GM12878 (cell line): Measurements from ENCODE around the gene GPR179. TPM values are rescaled to one million over a fixed set of nuclear protein-coding genes. Genes with fewer than 3 reads are reported as not detected.

Source experiments
- ATAC-seq: fragments of 200-7000 bp; cut with Tn5 transposase; 3 replicates; pipeline ENCODE4 v1.9.1; 2020; ENCODE audit warnings: mild to moderate bottlenecking, moderate library complexity
- BruUV-seq: library from RNA; stranded (reverse); fragments of 400-500 nt; replicated peaks from 2 replicates; lab custom pipeline; 2021; lab: Mats Ljungman, UMichigan
- CTCF ChIA-PET: fragments of 300-600 bp; sonication (Branson Sonifier 250); formaldehyde crosslinking; extraction: SDS; loops from one replicate; lab custom pipeline; 2021; ENCODE audit warnings: inconsistent platforms; lab: Yijun Ruan, JAX
- POLR2A ChIA-PET: fragments of 350-600 bp; formaldehyde crosslinking; extraction: SDS; loops from one replicate; lab custom pipeline; 2021; ENCODE audit warnings: inconsistent platforms; lab: Charles Lee
- RAD21 ChIA-PET: fragments of 300-600 bp; sonication (Branson Sonifier 250); formaldehyde crosslinking; loops from one replicate; lab custom pipeline; 2023; ENCODE audit warnings: antibody characterized with exemption; ENCODE audit not compliant: unreplicated experiment; lab: Charles Lee
- SMC1A ChIA-PET: fragments of 300-600 bp; sonication (Branson Sonifier 250); formaldehyde crosslinking; loops from one replicate; lab custom pipeline; 2023; ENCODE audit not compliant: unreplicated experiment, uncharacterized antibody; lab: Charles Lee
- DNase-seq: peaks from one replicate; pipeline ENCODE4 v3.0.0-alpha.2; 2011; ENCODE audit warnings: low read depth, low spot score
- FAIRE-seq: peaks from 3 replicates; lab custom pipeline; 2011; peaks lifted over from hg19 to GRCh38; lab: Jason Lieb, UNC
- H2AFZ ChIP-seq: 2 replicates; pipeline ENCODE4 v1.6.0; 2011; ENCODE audit warnings: low read depth, low read length, control low read depth; ENCODE audit not compliant: control insufficient read depth
- H3K27ac ChIP-seq: 2 replicates; pipeline ENCODE4 v1.5.1; 2011; ENCODE audit warnings: control low read depth; ENCODE audit not compliant: control insufficient read depth, insufficient read depth
- H3K27me3 ChIP-seq, 2 experiments: replicated peaks in 1 of 2; 2 replicates each; pipeline versions ENCODE4 v1.6.0 to v1.6.1; 2011; ENCODE audit warnings: low read length in 1 of 2; ENCODE audit not compliant: control insufficient read depth in 2 of 2, insufficient read depth in 2 of 2
- H3K36me3 ChIP-seq, 2 experiments: 2 replicates each; pipeline ENCODE4 v1.5.1; 2011; ENCODE audit warnings: low read length in 1 of 2; ENCODE audit not compliant: control insufficient read depth in 2 of 2, insufficient read depth in 2 of 2
- H3K4me1 ChIP-seq: 2 replicates; pipeline ENCODE4 v1.6.1; 2011; ENCODE audit warnings: mild to moderate bottlenecking, low read length, moderate library complexity, mixed read lengths; ENCODE audit not compliant: control insufficient read depth, insufficient read depth
- H3K4me2 ChIP-seq: 2 replicates; pipeline ENCODE4 v1.6.0; 2011; ENCODE audit warnings: control low read depth; ENCODE audit not compliant: control insufficient read depth, insufficient read depth
- H3K4me3 ChIP-seq: fragments of 200-600 bp; sonication (generic); 2 replicates; pipeline ENCODE4 v1.5.1; 2016
- H3K79me2 ChIP-seq: 2 replicates; pipeline ENCODE4 v1.6.0; 2011; ENCODE audit warnings: low read length; ENCODE audit not compliant: control insufficient read depth, insufficient read depth
- H3K9ac ChIP-seq: 2 replicates; pipeline ENCODE4 v1.8.0; 2011; ENCODE audit warnings: low read length, control low read depth, mixed read lengths; ENCODE audit not compliant: control insufficient read depth, insufficient read depth
- H3K9me3 ChIP-seq: replicated peaks from 3 replicates; pipeline ENCODE4 v1.5.1; 2011; ENCODE audit warnings: mild to moderate bottlenecking, low read length; ENCODE audit not compliant: control insufficient read depth, insufficient read depth
- H4K20me1 ChIP-seq: 2 replicates; pipeline ENCODE4 v1.6.0; 2011; ENCODE audit not compliant: control insufficient read depth, insufficient read depth
- ATF2 ChIP-seq: IDR thresholded peaks from 2 replicates; pipeline ENCODE4 v1.6.1; 2012; ENCODE audit warnings: low read length, inconsistent platforms
- WGBS: methylation state at CpG from one replicate; pipeline ENCODE4 v1.1.6; 2016; ENCODE audit warnings: low lambda C conversion rate; ENCODE audit not compliant: insufficient replicate concordance, insufficient coverage; ENCODE audit errors: missing lambda C conversion rate; 5-methylcytosine and 5-hydroxymethylcytosine counted together
- in situ Hi-C: fragments of 300-500 bp; cut with MboI; formaldehyde crosslinking; loops from 9 replicates; pipeline ENCODE4 v1.14.3; 2018; ENCODE audit warnings: mixed read lengths
- intact Hi-C: fragments of 100-400 bp; cut with micrococcal nuclease; formaldehyde crosslinking; loops from one replicate; pipeline ENCODE4 v1.14.2; 2022; ENCODE audit not compliant: unreplicated experiment
- polyA plus RNA-seq, 11 experiments: library from polyadenylated mRNA; depleted of rRNA in 4 of 11; unstranded in 6 of 11; stranded (reverse) in 5 of 11; fragments of >200 nt; fragmentation: Nextera tagmentation in 4 of 11; fragmentation: Illumina TruSeq in 1 of 11; extraction: Ambion mirVana in 4 of 11; extraction: Trizol in 1 of 11; gene quantifications; 1 replicate in 1 of 11; 2 replicates in 10 of 11; pipeline versions ENCODE4 v1.2.1 to v1.2.3, GENCODE V29; 2011 to 2016; ENCODE audit warnings: inconsistent platforms in 2 of 11, missing spikeins in 2 of 11, low read depth in 1 of 11
- total RNA-seq, 4 experiments: library from RNA; depleted of rRNA in 3 of 4; stranded (reverse); fragments of >200 nt in 3 of 4; fragmentation: Illumina TruSeq in 1 of 4; extraction: Trizol in 1 of 4; gene quantifications; 2 replicates each; pipeline versions ENCODE4 v1.2.1 to v1.2.3, GENCODE V29; 2013 to 2021
- TF ChIP-seq, protein P1 (sequence below): fragments of 450-650 bp; IDR thresholded peaks from 2 replicates; pipeline ENCODE4 v1.6.1; 2017; ENCODE audit warnings: low read depth, mild to moderate bottlenecking, moderate library complexity

The GPR179 gene
- total and polyA plus RNA-seq, 10 of the 15 experiments (the other 5 are each of a cell fraction or from before 2014, with no cell fraction given): under 0.01 to 0.08 (median 0.01) TPM; not detected in 3

- no peak overlapping the region for H3K27ac ChIP-seq
- FAIRE-seq (no peak), DNase-seq (no peak), ATAC-seq (no peak)
- ChIA-PET SMC1A (interaction anchor here (0.5 to 7.9 kb wide), 7 partner anchors 8 to 221 kb away, joined by 3 to 161 read pairs (median 3); no protein-coding TSS in a partner anchor), RAD21 (interaction anchor here (0.7 to 8.4 kb wide), 2 partner anchors 58 to 889 kb away, joined by 3 to 172 read pairs; no protein-coding TSS in a partner anchor), POLR2A (interaction anchor here (0.6 to 1.5 kb wide), 4 partner anchors 10 to 577 kb away, joined by 3 to 4 read pairs (median 4); no protein-coding TSS in a partner anchor)
- no peaks in the 10 kb centered on the region for H3K9me3 ChIP-seq
- no peak overlapping the region; the same call in 1 of the 2 replicates for H3K9ac ChIP-seq
- WGBS: 86% methylated on average over 4 of the region's 4 CpGs
- H3K36me3 ChIP-seq: no peaks in the 10 kb centered on the region
- BruUV-seq: no TSS peak
- peak overlapping the region; percentile 8; the same call in 1 of the 2 replicates for H3K4me3 ChIP-seq
- H4K20me1 ChIP-seq: no peaks in the 10 kb centered on the region
- H2AFZ ChIP-seq: no peak overlapping the region
- peaks cover 4% of the 10 kb centered on the region for H3K4me1 ChIP-seq
- H3K27me3 ChIP-seq: no peaks in the 10 kb centered on the region
- TF ChIP-seq ATF2: no peak
- TF ChIP-seq, protein P1, sequence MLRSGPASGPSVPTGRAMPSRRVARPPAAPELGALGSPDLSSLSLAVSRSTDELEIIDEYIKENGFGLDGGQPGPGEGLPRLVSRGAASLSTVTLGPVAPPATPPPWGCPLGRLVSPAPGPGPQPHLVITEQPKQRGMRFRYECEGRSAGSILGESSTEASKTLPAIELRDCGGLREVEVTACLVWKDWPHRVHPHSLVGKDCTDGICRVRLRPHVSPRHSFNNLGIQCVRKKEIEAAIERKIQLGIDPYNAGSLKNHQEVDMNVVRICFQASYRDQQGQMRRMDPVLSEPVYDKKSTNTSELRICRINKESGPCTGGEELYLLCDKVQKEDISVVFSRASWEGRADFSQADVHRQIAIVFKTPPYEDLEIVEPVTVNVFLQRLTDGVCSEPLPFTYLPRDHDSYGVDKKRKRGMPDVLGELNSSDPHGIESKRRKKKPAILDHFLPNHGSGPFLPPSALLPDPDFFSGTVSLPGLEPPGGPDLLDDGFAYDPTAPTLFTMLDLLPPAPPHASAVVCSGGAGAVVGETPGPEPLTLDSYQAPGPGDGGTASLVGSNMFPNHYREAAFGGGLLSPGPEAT: no peak
- TF ChIP-seq, all 136 proteins: peak for 0
- H3K4me2 ChIP-seq: peak overlapping the region; percentile 46
- CTCF ChIA-PET: interaction anchor here (0.9 to 9.3 kb wide), 8 partner anchors 9 to 308 kb away, joined by 3 to 349 read pairs (median 4); no protein-coding TSS in a partner anchor
- peaks cover 8% of the 10 kb centered on the region for H3K79me2 ChIP-seq
- in situ Hi-C loops (no loop called here), intact Hi-C loops (loop anchor here (10.0 kb wide), 1 partner anchor 320 kb away; the partner anchor contains the start of gene EPOP)
These were observed 11.5 kb upstream of the GPR179 start for GRCh38 chr17:38355251-38355650.
